Psoas muscle (tissue), 8 donors: ENCODE results near the gene MUSTN1. TPM values are rescaled to one million over a fixed set of nuclear protein-coding genes. Genes with fewer than 3 reads are reported as not detected.
A peak's percentile ranks its signal among the peaks of the same experiment; 100 is the strongest.

Experiments
- ATAC-seq, 4 donors: fragments of 200-7000 bp; cut with Tn5 transposase; one replicate each; pipeline ENCODE4 v1.9.1; 2020; ENCODE audit warnings: moderate library complexity in 3 of 4, mild to moderate bottlenecking in 2 of 4
- DNase-seq, 2 donors: peaks; one replicate each; pipeline ENCODE4 v3.0.0-alpha.2; 2020
- H3K27ac ChIP-seq: fragments of 200-600 bp; one replicate; pipeline ENCODE4 v1.8.0; 2022
- H3K27me3 ChIP-seq, 3 donors: fragments of 200-600 bp in 1 of 3; one replicate each; pipeline versions ENCODE4 v1.6.1 to v1.8.0; 2013 to 2022; ENCODE audit warnings: low read length in 2 of 3, mild to moderate bottlenecking in 2 of 3, moderate library complexity in 1 of 3; ENCODE audit not compliant: insufficient read depth in 3 of 3
- H3K36me3 ChIP-seq, 2 donors: fragments of 200-600 bp in 1 of 2; one replicate each; pipeline versions ENCODE4 v1.6.1 to v1.8.0; 2013 to 2022; ENCODE audit warnings: low read depth in 1 of 2, mild to moderate bottlenecking in 1 of 2, moderate library complexity in 1 of 2; ENCODE audit not compliant: insufficient read depth in 1 of 2
- H3K4me1 ChIP-seq: fragments of 200-600 bp; one replicate; pipeline ENCODE4 v1.8.0; 2022
- H3K4me3 ChIP-seq: fragments of 200-600 bp; one replicate; pipeline ENCODE4 v1.8.0; 2022; ENCODE audit warnings: mild to moderate bottlenecking
- H3K9me3 ChIP-seq: fragments of 200-600 bp; one replicate; pipeline ENCODE4 v1.8.0; 2022
- CTCF ChIP-seq: fragments of 200-600 bp; IDR thresholded peaks from one replicate; pipeline ENCODE4 v1.8.0; 2022; ENCODE audit warnings: antibody characterized with exemption
- WGBS, 3 donors: extraction: QIAGEN DNeasy Blood & Tissue Kit; methylation state at CpG; one replicate each; pipeline versions ENCODE4 v1.1.6 to v1.1.7; 2013; 5-methylcytosine and 5-hydroxymethylcytosine counted together
- intact Hi-C, 2 donors: fragments of 100-400 bp; cut with DNase I; formaldehyde crosslinking; loops; one replicate each; pipeline versions ENCODE4 v1.11.0 to v1.14.2; 2022
- polyA plus RNA-seq, 3 donors: library from polyadenylated mRNA; stranded (reverse); fragments of 200-250 nt; gene quantifications; one replicate each; pipeline ENCODE4 v1.2.3, GENCODE V29; 2013
- total RNA-seq, 4 donors: library from RNA; stranded (reverse); fragmentation: NEBNext Ultra II Directional in 2 of 4; extraction: Animal tissue kit (Norgen Biotek cat#: 25700) in 2 of 4; gene quantifications; one replicate each; pipeline versions ENCODE4 v1.2.1 to v1.2.4, GENCODE V29; 2021 to 2023
- donor health status: healthy with polysubstance abuse.
- donor health status: DM: no; HTN: no; CAD: no; lungs with moderate emphysema.
- donor health status: Bipolar disorder and iron deficiency.
- donor health status: healthy.
- donor health status: DM: yes; HTN: yes; CAD: no.
- donor health status: DM: no; HTN: no; CAD: no.
- donor health status: DM: no; HTN: no; CAD: no.
- donor health status: DM: yes; HTN: yes; CAD: no.

Gene MUSTN1
- total and polyA plus RNA-seq, 7 donors, result 91.1 to 1,241 (median 578) TPM

- no peaks in the 10 kb centered on the region for H3K9me3 ChIP-seq
- H3K36me3 ChIP-seq, result peaks cover 0 to 19% of the 10 kb centered on the region in 2 donors
- intact Hi-C loops, result no loop called here
- peak overlapping the region; percentile 97 for H3K27ac ChIP-seq
- DNase-seq, result peak; percentile 65 to 87
- no peaks in the 10 kb centered on the region for H3K27me3 ChIP-seq
- 7 to 21% (median 17%) methylated on average over 6 of the region's 6 CpGs for WGBS, 3 donors
- ATAC-seq, result peak; percentile 59 to 74 (median 62)
- peaks cover 93% of the 10 kb centered on the region for H3K4me1 ChIP-seq
- peak overlapping the region; percentile 24 for H3K4me3 ChIP-seq
- no peak for TF ChIP-seq CTCF
These were observed 10.3 kb upstream of the MUSTN1 start for GRCh38 chr3:52845157-52845556.

- peak in 1 of 2 donors; percentile 71 for DNase-seq
- intact Hi-C loops, result no loop called here
These were observed 9.6 kb upstream of the MUSTN1 start for GRCh38 chr3:52844290-52844975.

GRCh38 chr3:52843881-52844280 is 9.1 kb upstream of the MUSTN1 start:
- no peaks in the 10 kb centered on the region for H3K9me3 ChIP-seq
- H3K27me3 ChIP-seq, result no peaks in the 10 kb centered on the region
- peak overlapping the region; percentile 97 for H3K27ac ChIP-seq
- H3K4me3 ChIP-seq, result no peak overlapping the region
- no peak for ATAC-seq
- DNase-seq, result peak in 1 of 2 donors; percentile 19
- intact Hi-C loops, result loop anchor here in 1 of 2 donors (2.0 kb wide), 1 partner anchor 49 kb away; no protein-coding TSS in a partner anchor
- peaks cover 0 to 19% of the 10 kb centered on the region in 2 donors for H3K36me3 ChIP-seq
- 65 to 73% (median 67%) methylated on average over 2 of the region's 2 CpGs for WGBS, 3 donors
- no peak for TF ChIP-seq CTCF
- H3K4me1 ChIP-seq, result peaks cover 94% of the 10 kb centered on the region

More at GRCh38 chr3:52844290-52844975, 9.6 kb upstream of the MUSTN1 start:
- ATAC-seq, result peak; percentile 31 to 46 (median 39)
- H3K27me3 ChIP-seq, result no peaks in the 10 kb centered on the region
- H3K4me3 ChIP-seq, result peak overlapping the region; percentile 24
- H3K36me3 ChIP-seq, result peaks cover 0 to 17% of the 10 kb centered on the region in 2 donors
- H3K9me3 ChIP-seq, result no peaks in the 10 kb centered on the region
- 47 to 74% (median 55%) methylated on average over 18 of the region's 18 CpGs for WGBS, 3 donors
- peaks cover 94% of the 10 kb centered on the region for H3K4me1 ChIP-seq
- H3K27ac ChIP-seq, result peak overlapping the region; percentile 97
- no peak for TF ChIP-seq CTCF

- Histone ChIP-seq H3K4me3 (no peak overlapping the region), H3K36me3 (peaks cover 0 to 19% of the 10 kb centered on the region in 2 donors), H3K27ac (peak overlapping the region; percentile 97), H3K4me1 (peaks cover 96% of the 10 kb centered on the region), H3K9me3 (no peaks in the 10 kb centered on the region), H3K27me3 (no peaks in the 10 kb centered on the region)
- intact Hi-C loops, result loop anchor here in 1 of 2 donors (2.0 kb wide), 1 partner anchor 50 kb away; no protein-coding TSS in a partner anchor
- TF ChIP-seq CTCF, result no peak
- DNase-seq (peak in 1 of 2 donors; percentile 70), ATAC-seq (peak in 2 of 4 donors; percentile 2 to 13)
- 59 to 77% (median 59%) methylated on average over 20 of the region's 20 CpGs for WGBS, 3 donors
These were observed 8.5 kb upstream of the MUSTN1 start for GRCh38 chr3:52843108-52843865.
